Colonic mucosa (tissue), 4 donors: Measurements from ENCODE around the gene BICD1. TPM values are rescaled to one million over a fixed set of nuclear protein-coding genes. Genes with fewer than 3 reads are reported as not detected.

ENCODE experiments used
- DNase-seq: peaks from one replicate; pipeline ENCODE4 v3.0.0-alpha.2; 2020
- H3K27ac ChIP-seq: fragments of 200-600 bp; one replicate; pipeline ENCODE4 v1.8.0; 2021
- H3K27me3 ChIP-seq: fragments of 200-600 bp; one replicate; pipeline ENCODE4 v1.8.0; 2021
- H3K36me3 ChIP-seq: fragments of 200-600 bp; one replicate; pipeline ENCODE4 v1.8.0; 2021
- H3K4me1 ChIP-seq: fragments of 200-600 bp; one replicate; pipeline ENCODE4 v1.8.0; 2021; ENCODE audit warnings: mild to moderate bottlenecking
- H3K4me3 ChIP-seq: fragments of 200-600 bp; one replicate; pipeline ENCODE4 v1.8.0; 2021
- H3K9ac ChIP-seq, 2 donors: one replicate each; pipeline ENCODE4 v1.7.0; 2013; ENCODE audit warnings: control low read depth in 2 of 2, low read depth in 2 of 2, low read length in 2 of 2
- H3K9me3 ChIP-seq: fragments of 200-600 bp; one replicate; pipeline ENCODE4 v1.8.0; 2021
- intact Hi-C: fragments of 100-400 bp; cut with DNase I; formaldehyde crosslinking; loops from one replicate; pipeline ENCODE4 v1.14.1; 2022
- total RNA-seq, 2 donors: library from RNA; stranded (reverse); fragmentation: NEBNext Ultra II Directional in 1 of 2; extraction: Animal tissue kit (Norgen Biotek cat#: 25700) in 1 of 2; gene quantifications; one replicate each; pipeline ENCODE4 v1.2.1, GENCODE V29; 2021
- TF ChIP-seq, protein P1 (sequence below): fragments of 200-600 bp; IDR thresholded peaks from one replicate; pipeline ENCODE4 v1.8.0; 2022; ENCODE audit warnings: antibody characterized with exemption, mild to moderate bottlenecking
- donor health status: healthy.
- donor health status: DM: no; HTN: no; CAD: no.
- donor health status: DM: no; HTN: no; CAD: no.

BICD1 gene
- total RNA-seq, 2 donors from 2014 or later = 4.2 to 5.8 TPM

DNA sequence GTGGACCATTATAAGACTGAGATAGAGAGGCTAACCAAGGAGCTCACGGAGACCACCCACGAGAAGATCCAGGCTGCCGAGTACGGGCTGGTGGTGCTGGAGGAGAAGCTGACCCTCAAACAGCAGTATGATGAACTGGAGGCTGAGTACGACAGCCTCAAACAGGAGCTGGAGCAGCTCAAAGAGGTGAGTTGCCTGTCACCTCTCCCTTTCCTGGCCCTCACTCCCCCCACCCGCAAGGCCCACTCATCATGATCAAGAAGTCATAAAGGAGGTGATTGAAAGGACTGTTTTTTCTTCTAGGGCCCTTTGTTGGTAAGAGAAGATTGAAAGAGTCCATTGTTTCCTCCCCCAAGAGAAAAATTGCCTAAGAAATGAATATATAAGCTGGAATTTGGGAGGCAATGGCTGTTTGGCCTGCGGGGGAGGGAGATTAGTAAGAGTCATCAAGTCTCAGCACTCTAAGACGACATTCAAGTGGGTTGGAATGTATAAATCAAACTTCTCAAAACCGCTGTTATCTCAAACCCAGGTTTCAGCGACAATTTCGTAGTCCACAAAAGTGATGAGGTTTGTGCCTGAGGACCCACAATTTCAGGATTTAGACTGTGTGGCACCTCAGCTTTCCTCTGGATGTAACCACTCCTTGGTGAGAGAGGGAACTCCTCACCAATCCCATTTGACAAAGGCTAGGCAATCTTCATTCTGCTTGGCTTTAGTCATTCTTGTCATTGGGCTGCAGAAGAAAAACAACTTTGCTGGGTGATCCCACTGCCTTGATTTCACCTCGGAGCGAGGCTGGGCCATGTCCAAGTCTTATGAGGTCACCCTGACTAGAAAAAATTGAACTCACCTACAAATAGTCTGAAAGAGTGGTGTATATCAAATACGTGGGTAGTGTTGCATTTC is 966 bp downstream of the BICD1 start:
- TF ChIP-seq, protein P1, sequence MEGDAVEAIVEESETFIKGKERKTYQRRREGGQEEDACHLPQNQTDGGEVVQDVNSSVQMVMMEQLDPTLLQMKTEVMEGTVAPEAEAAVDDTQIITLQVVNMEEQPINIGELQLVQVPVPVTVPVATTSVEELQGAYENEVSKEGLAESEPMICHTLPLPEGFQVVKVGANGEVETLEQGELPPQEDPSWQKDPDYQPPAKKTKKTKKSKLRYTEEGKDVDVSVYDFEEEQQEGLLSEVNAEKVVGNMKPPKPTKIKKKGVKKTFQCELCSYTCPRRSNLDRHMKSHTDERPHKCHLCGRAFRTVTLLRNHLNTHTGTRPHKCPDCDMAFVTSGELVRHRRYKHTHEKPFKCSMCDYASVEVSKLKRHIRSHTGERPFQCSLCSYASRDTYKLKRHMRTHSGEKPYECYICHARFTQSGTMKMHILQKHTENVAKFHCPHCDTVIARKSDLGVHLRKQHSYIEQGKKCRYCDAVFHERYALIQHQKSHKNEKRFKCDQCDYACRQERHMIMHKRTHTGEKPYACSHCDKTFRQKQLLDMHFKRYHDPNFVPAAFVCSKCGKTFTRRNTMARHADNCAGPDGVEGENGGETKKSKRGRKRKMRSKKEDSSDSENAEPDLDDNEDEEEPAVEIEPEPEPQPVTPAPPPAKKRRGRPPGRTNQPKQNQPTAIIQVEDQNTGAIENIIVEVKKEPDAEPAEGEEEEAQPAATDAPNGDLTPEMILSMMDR = no peak
- intact Hi-C loops = no loop called here
- Histone ChIP-seq H3K27me3 (no peaks in the 10 kb centered on the region), H3K9me3 (no peaks in the 10 kb centered on the region), H3K4me3 (peak overlapping the region; percentile 98), H3K4me1 (no peaks in the 10 kb centered on the region), H3K9ac (peak overlapping the region; percentile 57 to 76), H3K27ac (peak overlapping the region; percentile 74), H3K36me3 (no peaks in the 10 kb centered on the region)
- DNase-seq = peak; percentile 18

DNA sequence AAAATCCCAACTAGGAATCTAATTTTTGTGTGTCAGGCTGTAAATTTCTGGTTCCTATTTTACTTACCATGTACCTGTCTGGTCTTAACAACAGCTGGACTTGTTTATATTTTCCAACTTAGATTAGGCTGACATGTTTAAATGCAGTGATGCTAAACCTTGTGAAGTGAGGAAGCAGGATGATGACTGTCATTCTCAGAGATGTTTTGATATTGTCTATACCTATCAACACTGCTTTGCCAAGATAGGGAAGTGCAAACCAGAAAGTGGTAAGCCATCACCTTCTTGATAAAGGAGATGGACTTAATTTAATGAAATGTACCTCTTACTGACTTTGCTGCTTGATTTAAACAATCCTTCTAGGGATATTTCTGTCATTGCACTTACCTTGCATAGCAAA is 2.1 kb downstream of the BICD1 start:
- DNase-seq = no peak
- intact Hi-C loops = no loop called here
- Histone ChIP-seq H3K36me3 (no peaks in the 10 kb centered on the region), H3K4me1 (no peaks in the 10 kb centered on the region), H3K9ac (no peak overlapping the region), H3K27me3 (no peaks in the 10 kb centered on the region), H3K4me3 (no peak overlapping the region), H3K27ac (no peak overlapping the region), H3K9me3 (no peaks in the 10 kb centered on the region)
- TF ChIP-seq, protein P1 = no peak

DNA sequence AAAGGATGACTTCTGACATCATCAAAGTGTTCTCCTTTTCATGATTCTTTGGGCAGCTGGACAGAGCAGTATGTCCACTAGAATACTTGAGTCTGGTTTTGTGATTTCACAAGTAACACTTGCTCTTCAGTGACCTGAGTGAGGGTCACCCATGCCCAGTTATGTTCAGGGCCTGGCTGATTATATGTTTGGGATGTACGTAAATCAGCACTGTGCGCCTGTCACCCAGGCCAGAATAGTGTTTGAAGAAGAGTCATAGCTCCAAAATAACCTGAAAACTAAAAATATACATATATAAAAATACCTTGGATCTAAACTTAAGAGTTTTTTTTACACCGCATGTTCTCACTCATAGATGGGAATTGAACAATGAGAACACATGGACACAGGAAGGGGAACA is 3.8 kb downstream of the BICD1 start:
- TF ChIP-seq, protein P1 = no peak
- intact Hi-C loops = no loop called here
- no peak for DNase-seq
- Histone ChIP-seq H3K27me3 (no peaks in the 10 kb centered on the region), H3K36me3 (no peaks in the 10 kb centered on the region), H3K4me1 (no peaks in the 10 kb centered on the region), H3K9ac (no peak overlapping the region), H3K9me3 (no peaks in the 10 kb centered on the region), H3K27ac (no peak overlapping the region), H3K4me3 (no peak overlapping the region)

DNA sequence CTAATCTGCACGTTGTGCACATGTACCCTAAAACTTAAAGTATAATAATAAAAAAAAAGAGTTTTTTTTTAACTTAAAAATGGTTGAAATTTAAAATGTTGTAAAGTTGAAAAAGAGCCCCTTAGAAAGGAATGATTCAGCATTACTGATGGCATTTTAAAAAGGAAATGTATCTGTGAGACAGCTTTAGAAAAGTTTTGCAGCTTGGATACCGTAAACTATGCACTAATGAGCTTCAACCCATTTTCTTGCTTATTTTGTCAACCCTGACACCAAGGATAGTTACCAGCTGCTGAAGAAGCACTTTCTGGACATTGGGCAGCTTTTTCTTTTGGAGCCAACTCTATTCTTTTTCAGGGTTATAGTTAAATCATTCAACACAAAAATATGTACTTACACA is 4.3 kb downstream of the BICD1 start:
- Histone ChIP-seq H3K4me3 (no peak overlapping the region), H3K9me3 (no peaks in the 10 kb centered on the region), H3K27ac (no peak overlapping the region), H3K27me3 (no peaks in the 10 kb centered on the region), H3K4me1 (no peaks in the 10 kb centered on the region), H3K9ac (no peak overlapping the region), H3K36me3 (no peaks in the 10 kb centered on the region)
- no peak for DNase-seq
- intact Hi-C loops = no loop called here
- TF ChIP-seq, protein P1 = no peak

DNA sequence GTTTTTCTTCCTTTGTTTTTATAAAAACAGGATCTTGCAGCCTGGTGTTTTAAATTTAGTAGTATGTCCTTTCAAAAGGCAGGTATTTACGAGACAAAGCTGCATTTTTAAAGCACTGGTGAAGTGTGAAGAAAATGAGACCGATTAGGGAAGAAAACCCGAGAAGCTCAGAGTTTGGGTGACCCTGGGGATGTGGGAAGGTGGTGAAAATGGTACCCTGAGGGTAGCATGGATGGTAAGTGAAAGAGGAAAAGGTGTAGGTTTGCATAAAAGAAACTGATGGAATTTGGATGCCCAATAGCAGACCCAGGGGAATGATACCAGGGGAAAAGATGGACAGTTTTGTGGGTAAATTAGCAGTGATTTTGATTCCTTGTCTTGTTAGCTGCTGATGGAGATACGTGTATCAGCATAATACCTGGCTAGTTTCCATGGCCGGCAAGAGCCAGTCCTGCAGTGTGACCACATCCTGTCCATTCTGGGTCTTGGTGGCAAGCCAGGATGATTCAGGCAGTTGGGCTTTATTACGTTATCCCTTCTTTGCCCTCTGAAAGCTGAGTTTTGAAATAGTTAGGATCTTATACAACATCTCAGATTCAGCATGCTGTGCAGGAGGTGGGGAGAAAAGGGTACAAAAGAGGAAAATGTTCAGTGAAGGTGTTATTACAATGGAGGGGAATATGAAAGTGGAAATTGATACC is 8.9 kb downstream of the BICD1 start:
- DNase-seq = peak; percentile 57
- no peaks in the 10 kb centered on the region for H3K9me3 ChIP-seq
- intact Hi-C loops = no loop called here
- no peak overlapping the region for H3K9ac ChIP-seq
- H3K27me3 ChIP-seq = no peaks in the 10 kb centered on the region
- H3K36me3 ChIP-seq = no peaks in the 10 kb centered on the region
- H3K27ac ChIP-seq = no peak overlapping the region
- H3K4me3 ChIP-seq = no peak overlapping the region
- TF ChIP-seq, protein P1 = no peak
- H3K4me1 ChIP-seq = no peaks in the 10 kb centered on the region
